Peyer's patch (tissue), 4 donors: ENCODE measurements around the gene ABCG8.

Experiments used
- POLR2A ChIP-seq, 2 donors: fragments of 450-650 bp; IDR thresholded peaks; one replicate each; pipeline ENCODE4 v1.5.1; 2017; ENCODE audit warnings: antibody characterized with exemption in 2 of 2, mild to moderate bottlenecking in 2 of 2, moderate library complexity in 2 of 2
- TF ChIP-seq, protein P1 (sequence below), 6 experiments: fragments of 450-650 bp in 4 of 6; fragments of 200-600 bp in 2 of 6; sonication (generic) in 1 of 6; IDR thresholded peaks; one replicate each; pipeline ENCODE4 v1.5.1; 2017 to 2019; ENCODE audit warnings: antibody characterized with exemption in 6 of 6, mild to moderate bottlenecking in 3 of 6, moderate library complexity in 1 of 6

DNA sequence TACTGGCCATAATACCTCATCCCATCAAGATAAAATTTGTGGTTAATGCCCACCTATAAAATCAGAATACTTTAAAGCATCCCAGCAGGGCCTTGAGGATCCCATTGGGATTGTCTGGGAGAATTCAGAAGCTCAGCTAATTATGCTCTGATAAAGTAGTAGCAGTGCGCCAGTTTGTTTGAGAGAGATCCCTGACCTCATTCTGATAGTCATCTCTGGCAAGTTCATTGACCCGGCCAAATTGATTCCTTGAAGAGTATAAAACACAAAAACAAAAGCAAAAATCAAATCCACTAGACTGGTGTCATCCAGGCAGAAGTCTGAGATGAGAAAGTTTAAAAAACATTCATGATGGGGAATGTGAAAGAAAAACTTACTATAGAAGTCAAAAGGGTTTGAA, 14.3 kb upstream of the ABCG8 start:
- TF ChIP-seq, protein P1, sequence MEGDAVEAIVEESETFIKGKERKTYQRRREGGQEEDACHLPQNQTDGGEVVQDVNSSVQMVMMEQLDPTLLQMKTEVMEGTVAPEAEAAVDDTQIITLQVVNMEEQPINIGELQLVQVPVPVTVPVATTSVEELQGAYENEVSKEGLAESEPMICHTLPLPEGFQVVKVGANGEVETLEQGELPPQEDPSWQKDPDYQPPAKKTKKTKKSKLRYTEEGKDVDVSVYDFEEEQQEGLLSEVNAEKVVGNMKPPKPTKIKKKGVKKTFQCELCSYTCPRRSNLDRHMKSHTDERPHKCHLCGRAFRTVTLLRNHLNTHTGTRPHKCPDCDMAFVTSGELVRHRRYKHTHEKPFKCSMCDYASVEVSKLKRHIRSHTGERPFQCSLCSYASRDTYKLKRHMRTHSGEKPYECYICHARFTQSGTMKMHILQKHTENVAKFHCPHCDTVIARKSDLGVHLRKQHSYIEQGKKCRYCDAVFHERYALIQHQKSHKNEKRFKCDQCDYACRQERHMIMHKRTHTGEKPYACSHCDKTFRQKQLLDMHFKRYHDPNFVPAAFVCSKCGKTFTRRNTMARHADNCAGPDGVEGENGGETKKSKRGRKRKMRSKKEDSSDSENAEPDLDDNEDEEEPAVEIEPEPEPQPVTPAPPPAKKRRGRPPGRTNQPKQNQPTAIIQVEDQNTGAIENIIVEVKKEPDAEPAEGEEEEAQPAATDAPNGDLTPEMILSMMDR (IDR thresholded peaks at IDR 0.05) = no peak
- no peak for TF ChIP-seq POLR2A (IDR thresholded peaks at IDR 0.05)
